Left renal pelvis (tissue), 4 donors: ENCODE results near the gene SLC25A26. TPM values are rescaled to one million over a fixed set of nuclear protein-coding genes. Genes with fewer than 3 reads are reported as not detected.

ENCODE experiments used
- DNase-seq, 4 donors: peaks; one replicate each; pipeline ENCODE4 v3.0.0-alpha.2; 2013; ENCODE audit warnings: low read depth in 4 of 4, low spot score in 3 of 4
- polyA plus RNA-seq, 4 donors: library from polyadenylated mRNA; unstranded; fragments of 120-200 nt; gene quantifications; one replicate each; pipeline ENCODE4 v1.2.1, GENCODE V29; 2013; ENCODE audit not compliant: insufficient read length in 4 of 4

The SLC25A26 gene
- polyA plus RNA-seq, 4 donors = 23.7 to 26.9 (median 24.1) TPM

GRCh38 chr3:66312039-66312438 lies 91.2 kb downstream of the SLC25A26 start:
- no peak for DNase-seq

- DNase-seq = no peak
Observed at GRCh38 chr3:66314455-66314854, 93.7 kb downstream of the SLC25A26 start.

GRCh38 chr3:66317750-66318376 lies 97.1 kb downstream of the SLC25A26 start:
- no peak for DNase-seq

- DNase-seq = no peak
Observed at GRCh38 chr3:66320390-66320789, 99.6 kb downstream of the SLC25A26 start.

GRCh38 chr3:66322436-66322835 lies 101.6 kb downstream of the SLC25A26 start:
- no peak for DNase-seq

GRCh38 chr3:66326340-66326739 lies 105.5 kb downstream of the SLC25A26 start:
- DNase-seq = no peak

- no peak for DNase-seq
Observed at GRCh38 chr3:66335671-66336070, 114.9 kb downstream of the SLC25A26 start.

GRCh38 chr3:66336333-66336766 lies 115.5 kb downstream of the SLC25A26 start:
- no peak for DNase-seq

- DNase-seq = no peak
Observed at GRCh38 chr3:66338927-66339326, 118.1 kb downstream of the SLC25A26 start.

- no peak for DNase-seq
Observed at GRCh38 chr3:66342717-66343356, 122.0 kb downstream of the SLC25A26 start.

- DNase-seq = no peak
Observed at GRCh38 chr3:66344391-66344811, 123.6 kb downstream of the SLC25A26 start.

- no peak for DNase-seq
Observed at GRCh38 chr3:66344848-66345578, 124.2 kb downstream of the SLC25A26 start.

GRCh38 chr3:66348704-66349103 lies 127.9 kb downstream of the SLC25A26 start:
- no peak for DNase-seq

- DNase-seq = no peak
Observed at GRCh38 chr3:66350601-66351000, 129.8 kb downstream of the SLC25A26 start.

GRCh38 chr3:66353039-66353438 lies 132.2 kb downstream of the SLC25A26 start:
- DNase-seq = no peak

- DNase-seq = no peak
Observed at GRCh38 chr3:66353530-66353929, 132.7 kb downstream of the SLC25A26 start.

- no peak for DNase-seq
Observed at GRCh38 chr3:66354001-66354400, 133.2 kb downstream of the SLC25A26 start.

- no peak for DNase-seq
Observed at GRCh38 chr3:66355394-66355793, 134.6 kb downstream of the SLC25A26 start.

- DNase-seq = no peak
Observed at GRCh38 chr3:66355997-66356396, 135.2 kb downstream of the SLC25A26 start.

GRCh38 chr3:66361356-66361755 lies 140.6 kb downstream of the SLC25A26 start:
- no peak for DNase-seq

- DNase-seq = no peak
Observed at GRCh38 chr3:66362541-66362941, 141.7 kb downstream of the SLC25A26 start.

- no peak for DNase-seq
Observed at GRCh38 chr3:66363148-66363547, 142.3 kb downstream of the SLC25A26 start.
